ENCODE data around the gene BMPR1B. TPM values are rescaled to one million over a fixed set of nuclear protein-coding genes. Genes with fewer than 3 reads are reported as not detected.

BMPR1B gene
- total RNA-seq, 1 donor from 2014 or later: 23.6 TPM

DNA sequence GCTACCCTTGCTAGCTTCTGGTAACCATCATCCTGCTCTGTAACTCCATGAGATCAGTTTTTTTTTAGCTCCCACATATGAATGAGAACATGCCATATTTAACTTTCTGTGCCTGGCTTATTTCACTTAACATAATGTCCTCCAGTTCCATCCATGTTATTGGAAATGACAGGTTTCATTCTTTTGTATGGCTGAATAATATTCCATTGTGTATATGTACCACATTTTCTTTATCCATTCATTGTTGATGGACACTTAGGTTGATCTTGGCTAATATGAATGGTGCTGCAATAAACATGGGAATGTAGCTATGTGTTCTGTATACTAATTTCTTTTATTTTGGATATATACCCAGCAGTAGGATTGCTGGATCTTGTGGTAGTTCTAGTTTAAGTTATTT, 204.7 kb downstream of the BMPR1B start:
- no peak for DNase-seq

DNA sequence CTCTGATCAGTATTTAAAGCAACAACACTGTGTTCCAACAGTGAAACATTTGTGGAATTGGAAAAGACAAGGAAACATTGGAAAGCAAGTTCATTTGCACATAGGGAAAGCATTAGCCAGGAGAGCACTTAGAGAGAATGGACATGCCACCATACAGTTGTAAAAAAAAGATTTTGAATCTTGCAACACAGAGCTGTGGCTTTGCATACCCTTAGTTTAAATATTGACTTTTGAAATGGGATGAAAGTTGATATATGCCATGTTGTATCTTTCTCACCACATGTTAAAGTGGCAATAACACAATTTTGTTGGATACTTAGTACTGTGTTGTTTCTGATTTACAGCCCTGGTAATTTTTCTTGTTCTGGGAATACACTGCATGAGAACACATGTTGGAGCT, 208.1 kb downstream of the BMPR1B start:
- no peak for DNase-seq

DNA sequence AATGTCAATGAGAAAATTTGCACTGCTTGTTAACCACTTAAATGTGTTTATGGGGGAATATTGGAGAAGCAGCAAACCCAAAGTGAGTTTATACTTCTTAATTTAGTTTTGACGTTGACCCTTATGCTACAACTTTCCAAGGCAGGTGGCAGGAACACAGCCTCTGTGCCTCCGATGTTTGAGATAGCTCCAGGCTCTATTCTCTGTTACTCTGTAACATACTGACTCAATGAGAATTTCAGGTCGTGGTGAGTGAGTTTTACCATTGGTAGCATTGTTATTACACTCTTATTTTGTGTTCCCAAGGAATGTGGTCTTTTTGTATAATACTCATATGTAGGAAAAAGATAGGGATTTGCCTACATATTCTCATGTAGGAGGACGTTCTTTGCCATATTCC, 210.7 kb downstream of the BMPR1B start:
- no peak for DNase-seq

DNA sequence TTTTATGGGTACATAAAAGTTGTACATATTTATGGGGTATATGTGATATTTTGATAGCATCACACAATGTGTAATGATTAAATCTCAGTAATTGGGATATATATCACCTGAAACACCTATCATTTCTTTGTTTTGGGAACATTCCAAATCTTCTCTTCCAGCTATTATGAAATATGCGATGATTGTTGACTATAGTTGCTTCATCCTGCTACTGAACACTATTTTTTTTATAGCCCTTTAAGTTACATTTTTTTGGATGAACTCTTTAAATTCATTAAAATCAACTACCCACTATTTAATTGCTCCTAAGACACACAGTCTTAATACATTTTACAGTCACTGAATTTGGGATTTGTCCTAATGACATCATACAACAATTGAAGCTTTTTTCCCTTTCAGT, 212.9 kb downstream of the BMPR1B start:
- no peak for DNase-seq

DNA sequence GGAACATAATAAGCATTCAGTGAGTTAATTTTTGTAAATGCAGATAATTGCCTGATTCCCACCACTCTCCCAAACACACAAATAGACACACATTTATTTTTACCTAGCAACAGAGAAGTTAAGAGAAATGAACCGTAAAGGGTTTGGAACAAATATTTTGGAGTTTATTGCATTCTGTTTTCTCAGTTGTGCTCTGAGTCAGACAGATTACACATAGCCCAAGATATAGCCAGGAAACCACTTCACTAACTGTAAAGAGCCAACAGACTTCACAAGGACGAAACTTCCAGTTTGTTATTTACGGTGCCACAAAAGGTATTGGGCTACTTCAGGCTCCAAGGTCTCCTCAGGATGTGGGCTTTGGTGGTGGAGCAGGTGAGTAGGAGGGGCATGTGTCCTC, 217.0 kb downstream of the BMPR1B start:
- DNase-seq: no peak

DNA sequence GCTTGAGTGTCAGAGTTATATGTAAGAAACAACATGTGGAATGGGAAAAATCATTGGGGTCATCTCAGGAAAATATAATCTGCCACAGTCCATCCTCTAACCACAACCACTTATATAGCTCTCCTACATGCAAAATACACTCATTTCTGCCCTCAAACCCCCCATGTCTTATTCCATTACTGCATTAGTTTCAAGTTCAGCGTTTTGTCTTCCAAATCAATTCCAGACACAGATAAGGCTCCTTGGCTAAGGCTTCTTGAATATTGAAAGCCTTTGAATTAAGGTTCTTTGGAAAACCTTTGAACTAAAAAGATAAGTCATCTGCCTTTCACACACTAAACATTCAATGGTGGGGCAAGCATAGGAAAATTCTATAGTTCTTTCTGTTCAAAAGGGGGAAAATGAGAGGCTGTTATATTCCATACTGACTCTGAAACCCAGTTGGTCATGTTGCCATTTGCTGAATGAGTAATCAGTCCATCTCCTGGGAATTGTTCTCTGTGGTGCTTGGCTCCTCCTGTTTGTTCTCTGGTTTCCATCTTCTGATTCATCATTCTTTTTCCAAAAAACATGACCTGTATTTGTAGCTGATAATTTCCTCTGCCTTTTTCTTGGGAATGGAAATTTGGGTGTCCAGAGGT, 218.7 kb downstream of the BMPR1B start:
- DNase-seq: no peak

DNA sequence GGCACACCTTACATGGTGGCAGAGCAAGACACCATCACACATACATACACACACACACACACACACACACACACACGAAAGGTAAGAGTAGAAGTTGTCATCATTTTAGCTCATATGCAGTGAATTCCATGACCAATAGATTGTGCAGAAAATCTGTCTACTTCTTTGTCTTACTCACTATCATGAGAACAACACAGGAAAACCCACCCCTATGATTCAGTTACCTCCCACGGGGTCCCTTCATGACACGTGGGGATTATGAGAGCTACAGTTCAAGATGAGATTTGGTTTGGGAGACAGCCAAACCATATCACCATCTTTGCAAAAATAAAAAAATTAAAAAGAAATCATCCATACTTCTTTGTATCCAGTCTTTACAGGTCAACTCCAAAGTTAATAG, 221.1 kb downstream of the BMPR1B start:
- DNase-seq: no peak

DNA sequence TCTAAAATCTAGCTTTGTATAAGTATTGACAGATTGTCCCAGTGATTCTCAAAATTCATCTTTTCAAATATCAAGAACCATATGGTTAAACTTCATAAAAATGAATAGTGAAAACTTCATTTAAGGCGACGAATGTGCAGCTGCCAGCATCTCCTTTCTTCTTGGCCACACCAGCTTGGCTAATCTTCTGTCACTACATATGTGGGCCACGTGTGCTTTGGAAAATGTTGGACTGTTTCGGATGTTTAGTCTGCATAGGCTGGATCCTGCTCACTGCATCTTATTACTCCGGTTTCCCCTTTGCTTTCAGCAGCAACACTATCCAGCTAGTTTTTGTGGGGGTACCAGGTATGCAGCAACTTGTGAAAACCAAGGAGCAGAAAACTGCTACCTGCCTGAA, 221.9 kb downstream of the BMPR1B start:
- DNase-seq: no peak

DNA sequence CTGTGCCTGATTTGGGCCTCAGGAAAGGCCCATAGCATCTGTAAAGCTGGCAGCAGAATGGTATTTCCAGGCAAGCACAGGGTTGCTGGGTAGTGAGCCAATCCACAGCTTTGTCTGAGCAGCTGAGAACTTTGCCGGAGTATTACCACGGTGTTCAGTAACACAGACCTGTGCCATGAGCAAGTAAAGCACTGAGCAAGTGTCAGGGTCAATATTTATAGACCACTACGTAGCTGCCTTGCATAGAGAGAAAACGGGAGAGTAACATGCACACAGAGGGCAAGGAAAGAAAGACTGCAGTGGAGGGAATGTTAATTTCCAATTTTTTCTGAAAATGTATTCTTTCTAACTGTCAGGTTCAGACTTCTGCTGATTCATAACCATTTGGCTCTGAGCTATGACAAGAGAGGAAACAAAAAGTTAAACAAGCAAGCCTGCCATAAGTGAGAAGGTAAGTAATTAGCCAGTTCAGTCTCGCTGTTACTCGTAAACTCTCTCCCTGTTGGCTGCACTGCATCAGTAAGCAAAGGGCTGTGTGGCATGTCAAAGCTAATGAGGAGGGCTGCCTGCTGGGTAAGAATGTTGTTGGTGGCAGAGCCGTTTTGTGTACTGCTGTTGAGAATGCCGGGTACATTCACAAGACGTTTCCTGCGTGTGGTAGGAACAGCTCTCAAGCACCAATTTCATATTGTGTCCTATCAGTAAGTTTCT, 238.1 kb downstream of the BMPR1B start:
- DNase-seq: no peak

DNA sequence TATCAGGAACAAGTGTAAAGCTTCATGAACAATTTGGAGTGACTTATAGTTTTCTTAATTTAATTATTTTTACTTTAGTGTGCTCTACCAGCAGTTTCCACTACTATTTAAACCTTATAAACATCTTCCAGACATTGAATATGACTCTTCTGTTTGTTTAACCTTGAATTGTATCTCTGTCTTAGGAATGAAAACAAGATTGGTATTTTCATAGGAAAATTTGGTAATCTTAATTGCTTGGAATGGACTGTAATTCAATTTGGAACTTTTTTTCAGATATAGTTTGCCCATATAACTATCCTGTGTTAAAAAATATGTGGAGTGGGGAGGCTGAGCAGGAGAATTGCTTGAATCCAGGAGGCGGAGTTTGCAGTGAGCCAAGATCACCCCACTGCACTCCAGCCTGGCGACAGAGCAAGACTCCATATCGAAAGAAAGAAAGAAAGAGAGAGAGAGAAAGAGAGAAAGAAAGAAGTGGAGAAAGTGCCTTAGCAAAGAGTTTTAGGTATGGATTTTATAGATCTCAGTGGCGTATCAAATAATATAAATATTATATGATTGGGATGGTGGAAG, 242.4 kb downstream of the BMPR1B start:
- no peak for DNase-seq

DNA sequence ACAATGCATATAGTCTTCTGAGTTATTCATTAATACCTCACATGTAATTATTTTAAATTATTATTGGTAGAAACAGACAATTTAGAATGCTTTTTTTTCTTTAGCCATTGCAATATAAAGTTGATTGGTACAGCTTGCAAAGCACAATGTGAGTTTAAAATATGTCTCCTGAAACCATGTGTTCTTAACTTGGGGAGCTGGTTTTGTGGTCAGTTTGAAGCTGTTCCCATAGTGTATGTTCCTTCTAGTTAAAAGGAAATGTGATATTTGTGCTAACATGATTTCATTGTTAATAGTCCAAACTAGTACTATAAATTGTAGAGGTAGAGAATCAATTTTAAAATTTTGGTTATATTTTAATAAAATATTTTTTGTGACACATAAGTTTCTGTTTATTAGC, 247.2 kb downstream of the BMPR1B start:
- DNase-seq: no peak

DNA sequence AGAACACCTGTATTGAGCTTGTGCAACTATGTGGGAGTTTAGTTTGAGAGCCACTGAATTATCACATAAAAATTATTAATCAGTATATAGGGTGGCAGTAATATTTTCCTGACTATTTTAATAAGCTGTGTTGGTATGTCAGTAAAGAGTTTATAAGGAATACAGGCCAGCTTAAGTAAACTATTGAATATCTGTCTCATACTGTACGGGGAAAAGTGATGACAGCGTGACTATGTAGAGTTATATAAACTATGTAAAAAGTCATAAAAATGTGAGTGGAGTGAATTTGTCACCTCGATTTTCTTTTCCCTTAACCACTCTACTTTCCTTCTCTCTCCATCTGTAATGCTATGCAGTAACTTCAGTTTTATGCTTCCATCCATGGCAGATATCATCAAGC, 250.2 kb downstream of the BMPR1B start:
- no peak for DNase-seq

DNA sequence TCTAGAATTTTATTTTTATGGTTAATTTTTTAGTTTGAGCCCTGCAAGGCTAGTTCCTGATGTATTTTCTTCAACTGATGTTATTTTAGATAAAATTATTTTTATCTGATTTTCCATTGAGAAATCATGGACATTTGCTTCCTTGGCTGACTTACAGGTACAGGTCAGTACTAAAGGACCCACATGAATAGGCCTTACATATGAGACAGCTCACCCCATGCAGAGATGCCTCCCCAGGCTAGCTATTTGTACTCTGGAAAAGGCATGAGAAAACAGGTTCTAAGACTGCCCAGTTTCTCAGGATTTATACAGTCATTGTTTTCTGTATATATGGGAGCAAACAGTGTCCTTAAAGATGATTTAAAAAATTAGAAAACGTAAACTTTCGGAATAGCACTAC, 255.5 kb downstream of the BMPR1B start:
- DNase-seq: no peak

DNA sequence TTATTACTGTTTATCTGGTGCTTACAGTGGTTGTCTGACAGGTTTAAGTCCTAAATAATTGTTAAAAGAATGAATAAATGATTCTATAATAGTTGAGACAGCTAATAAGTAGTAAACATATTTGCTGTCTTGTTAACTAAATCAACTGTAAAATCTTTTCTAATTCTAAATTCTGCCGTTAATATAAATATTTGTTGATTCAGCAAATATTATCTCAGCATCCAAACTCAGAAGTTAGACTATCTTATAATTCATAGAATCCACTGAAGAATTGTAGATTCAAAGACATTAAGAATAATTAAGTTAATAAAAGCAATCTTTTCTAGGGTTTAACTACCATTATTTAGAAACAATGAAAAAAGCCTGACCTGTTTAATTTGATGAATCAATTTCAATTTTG, 256.3 kb downstream of the BMPR1B start:
- no peak for DNase-seq

DNA sequence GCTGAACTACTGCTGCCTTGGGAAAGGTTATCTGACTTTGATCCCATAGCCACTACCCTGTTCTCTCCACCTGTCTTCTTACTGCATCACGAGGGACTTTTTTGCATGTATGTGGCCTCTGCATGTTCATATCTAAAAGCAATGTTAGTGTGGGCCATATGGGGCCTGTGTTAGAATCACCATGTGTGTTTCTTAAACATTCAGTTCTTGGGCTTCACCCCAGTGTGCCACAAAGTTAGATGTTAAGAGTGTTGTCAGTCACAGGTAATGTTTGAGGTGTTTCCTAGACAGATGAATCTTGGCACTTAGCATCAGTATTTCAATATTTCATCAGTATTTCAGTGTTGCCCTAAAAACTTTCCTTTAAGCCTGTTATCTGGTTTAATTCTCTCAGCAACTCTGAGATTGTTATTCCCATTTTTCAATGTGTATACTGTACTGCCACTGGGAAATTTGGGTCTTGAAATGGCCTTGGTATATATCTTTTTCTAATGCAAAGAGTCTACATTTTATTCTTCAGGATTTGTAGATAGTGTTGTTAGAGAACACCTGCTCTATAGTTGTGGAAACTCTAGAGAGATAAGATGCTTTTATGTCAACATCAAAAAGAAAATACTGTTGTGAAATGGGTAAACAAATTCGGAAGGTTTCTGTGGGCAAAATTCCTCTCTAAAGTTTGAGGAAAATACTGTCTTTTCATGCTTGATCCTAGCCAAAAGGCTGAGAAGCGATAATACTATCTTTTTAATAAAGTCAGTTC, 259.7 kb downstream of the BMPR1B start:
- no peak for DNase-seq

DNA sequence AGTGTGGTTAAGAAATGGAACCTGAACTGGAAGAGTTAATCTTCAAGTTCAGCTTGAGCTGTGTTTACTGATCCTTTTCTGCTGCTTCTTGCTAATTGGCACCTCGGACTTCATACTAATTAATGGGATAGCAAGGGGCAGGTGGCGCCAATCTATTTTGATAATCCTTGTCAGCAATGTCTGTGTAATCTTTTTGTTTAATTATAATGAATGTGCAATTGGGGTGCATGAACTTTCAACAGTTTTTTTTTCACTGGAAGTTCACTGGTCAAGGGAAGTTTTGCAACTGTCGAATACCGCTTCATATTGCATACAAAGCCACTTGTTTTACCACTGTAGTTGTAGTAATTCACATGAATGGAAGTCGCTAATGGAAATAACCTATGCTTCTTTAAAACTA, 261.0 kb downstream of the BMPR1B start:
- no peak for DNase-seq

DNA sequence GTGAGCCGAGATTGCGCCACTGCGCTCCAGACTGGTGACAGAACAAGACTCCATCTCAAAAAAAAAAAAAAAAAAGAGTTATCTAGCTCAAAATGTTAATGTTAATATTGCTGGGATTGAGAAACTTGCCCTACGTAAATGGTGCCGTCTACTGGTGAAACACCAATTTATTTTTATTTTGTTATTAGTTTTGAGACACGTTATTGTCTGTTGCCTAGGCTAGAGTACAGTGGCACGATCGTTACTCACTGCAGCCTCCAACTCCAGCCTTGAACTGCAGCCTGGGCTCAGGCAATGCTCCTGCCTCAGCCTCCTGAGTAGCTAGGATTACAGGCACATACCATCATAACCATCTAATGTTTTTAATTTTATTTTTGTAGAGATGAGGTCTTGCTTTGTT, 262.8 kb downstream of the BMPR1B start:
- DNase-seq: no peak

DNA sequence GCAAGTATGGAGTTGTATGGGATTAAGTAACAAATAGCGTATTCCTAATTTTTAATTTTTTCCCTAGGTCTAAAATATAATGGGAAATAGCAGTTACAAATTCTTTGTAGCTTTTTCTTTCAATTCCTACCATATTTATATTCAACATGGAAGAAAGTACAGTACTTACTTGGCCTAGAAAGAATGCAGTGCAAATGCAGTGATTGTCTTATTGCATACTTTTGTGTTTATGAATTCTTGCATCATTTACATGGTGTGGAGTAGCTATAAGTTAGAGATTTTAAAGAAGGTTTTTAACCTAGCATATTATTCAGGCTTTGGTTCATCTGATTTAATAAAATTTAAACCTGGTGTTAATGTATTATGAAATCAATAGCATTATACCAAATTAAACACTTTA, 263.3 kb downstream of the BMPR1B start:
- DNase-seq: no peak

DNA sequence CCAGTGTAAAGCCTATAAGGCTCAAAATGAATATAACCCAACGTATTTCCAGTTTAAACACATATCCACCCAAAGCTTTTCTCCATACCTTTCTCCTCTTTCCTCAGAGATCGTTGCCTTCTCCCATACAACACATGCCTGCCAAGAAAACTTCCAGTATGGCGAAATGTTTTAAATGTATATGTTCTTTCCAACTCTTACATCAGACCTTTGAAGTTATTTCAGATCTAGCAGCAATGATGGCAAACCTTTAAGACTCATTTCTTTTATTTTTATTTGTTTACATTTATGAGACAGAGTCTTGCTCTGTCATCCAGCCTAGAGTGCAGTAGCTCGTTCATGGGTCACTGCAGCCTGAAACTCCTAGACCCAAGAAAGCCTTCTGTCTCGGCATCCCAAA, 265.4 kb downstream of the BMPR1B start:
- no peak for DNase-seq

DNA sequence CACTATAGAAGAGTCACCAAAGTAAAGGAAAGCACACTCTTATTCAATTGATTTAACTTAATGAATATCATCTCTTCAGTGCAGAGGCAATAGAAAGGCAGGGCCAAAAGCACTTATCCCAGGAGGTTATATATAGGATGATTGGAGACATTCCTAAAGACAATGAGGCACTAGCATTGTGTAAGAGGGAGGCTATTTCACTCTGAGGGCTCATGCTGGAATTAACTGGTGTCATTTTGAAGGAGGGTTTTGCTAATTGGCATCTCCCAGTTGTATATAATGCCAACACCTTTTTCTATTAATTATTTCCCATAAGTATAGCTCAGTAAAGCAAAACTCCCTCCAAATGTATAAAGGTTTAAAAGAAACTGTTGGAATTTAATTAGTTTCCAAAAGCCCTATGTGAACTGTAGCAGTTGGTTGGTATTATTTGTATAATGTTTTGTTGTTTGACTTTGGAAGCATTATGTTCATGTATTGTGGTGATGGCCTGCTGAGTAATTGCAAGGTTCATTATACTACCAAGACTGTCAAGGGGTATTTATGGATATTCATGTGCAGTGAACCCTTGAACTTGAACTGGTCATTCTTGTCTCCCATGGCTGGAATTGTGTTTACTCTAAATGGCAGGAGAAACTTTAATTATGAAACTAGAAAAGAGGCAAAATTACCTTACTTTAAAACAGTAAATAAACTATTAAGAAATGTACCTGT, 270.3 kb downstream of the BMPR1B start:
- no peak for DNase-seq

DNA sequence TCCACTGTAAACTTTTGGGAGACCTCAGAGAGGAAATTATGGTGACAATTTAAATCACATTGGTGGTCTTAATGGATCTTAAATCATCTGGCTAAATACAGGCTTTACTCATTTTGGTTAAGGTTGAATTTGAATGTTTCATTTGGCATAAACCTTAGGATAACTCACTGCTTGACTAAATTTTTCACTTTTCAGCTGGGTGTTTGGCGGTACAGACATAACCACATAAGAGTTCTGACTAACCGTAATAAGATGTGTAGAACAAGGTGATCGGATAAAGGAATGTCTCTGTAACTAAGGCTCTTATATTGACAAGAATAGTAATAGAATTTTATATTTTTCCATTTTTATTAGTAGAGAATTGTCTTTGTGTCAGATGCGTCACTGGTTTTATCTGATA, 281.0 kb downstream of the BMPR1B start:
- DNase-seq: no peak

DNA sequence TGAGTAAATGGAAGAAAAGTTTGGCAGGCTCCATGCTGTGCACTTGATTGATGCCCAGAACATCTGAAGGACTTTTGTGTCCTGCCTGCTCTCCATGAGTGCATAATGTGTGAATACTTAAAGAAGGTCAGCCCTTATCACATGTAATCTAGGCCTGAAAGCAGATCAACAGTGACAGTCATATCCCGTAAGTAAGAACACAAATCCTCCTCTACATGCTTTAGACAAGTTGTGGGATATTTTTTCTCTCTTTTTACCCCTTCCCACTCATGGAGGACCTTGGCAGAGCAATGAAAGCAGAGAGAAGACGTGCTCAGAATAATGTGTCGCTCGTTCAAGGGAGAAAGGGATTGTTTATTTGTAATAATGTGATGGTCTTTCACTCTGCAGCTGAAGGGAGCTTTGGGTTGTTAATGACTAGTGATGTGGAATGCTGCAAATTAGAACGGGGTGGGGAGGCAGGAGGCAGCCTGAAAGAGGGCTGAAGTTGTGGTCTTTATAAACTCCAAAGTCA, 286.6 kb downstream of the BMPR1B start:
- DNase-seq: no peak

DNA sequence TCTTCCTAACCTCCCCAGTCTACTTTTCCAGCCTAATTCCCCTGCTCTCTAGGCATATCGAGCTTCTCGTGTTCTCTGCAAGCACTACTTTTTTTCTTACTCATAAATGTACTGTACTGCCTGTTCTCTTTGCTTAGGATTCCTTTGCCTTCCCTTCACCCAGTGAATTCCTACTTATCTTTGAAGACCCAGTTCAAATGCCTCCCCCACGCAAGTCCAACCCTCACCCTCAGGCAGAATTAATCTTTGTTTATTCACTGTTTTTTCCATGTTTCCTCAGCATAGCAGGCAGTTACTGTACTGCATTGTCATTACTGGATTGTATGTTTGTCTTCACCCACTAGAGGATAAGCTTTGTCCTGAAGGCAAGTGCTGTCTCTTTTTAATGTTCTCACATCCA, 287.7 kb downstream of the BMPR1B start:
- no peak for DNase-seq
